Large intestine (tissue), 3 donors: ENCODE data around the gene BARX2. TPM values are rescaled to one million over a fixed set of nuclear protein-coding genes. Genes with fewer than 3 reads are reported as not detected.

Experiments used
- DNase-seq, 2 donors: peaks; one replicate each; pipeline versions ENCODE4 v3.0.0 to v3.0.0-alpha.2; 2013
- H3K27ac ChIP-seq: one replicate; pipeline ENCODE4 v1.5.1; 2013; ENCODE audit warnings: low read length
- H3K27me3 ChIP-seq: 2 replicates; pipeline ENCODE4 v1.6.1; 2013; ENCODE audit warnings: low read length; ENCODE audit not compliant: control insufficient read depth, insufficient read depth
- H3K36me3 ChIP-seq: 2 replicates; pipeline ENCODE4 v1.6.1; 2013; ENCODE audit warnings: low read length; ENCODE audit not compliant: control insufficient read depth, insufficient read depth
- H3K4me1 ChIP-seq: one replicate; pipeline ENCODE4 v1.6.1; 2013; ENCODE audit warnings: low read length; ENCODE audit not compliant: control insufficient read depth, insufficient read depth
- H3K4me3 ChIP-seq: one replicate; pipeline ENCODE4 v1.5.1; 2013; ENCODE audit warnings: low read length
- H3K9me3 ChIP-seq: one replicate; pipeline ENCODE4 v1.6.1; 2013; ENCODE audit warnings: mild to moderate bottlenecking, low read depth, low read length, moderate library complexity; ENCODE audit not compliant: control insufficient read depth
- WGBS: methylation state at CpG from one replicate; pipeline ENCODE4 v1.1.5; 2013; ENCODE audit warnings: low lambda C conversion rate; ENCODE audit not compliant: insufficient coverage; 5-methylcytosine and 5-hydroxymethylcytosine counted together
- polyA plus RNA-seq: library from polyadenylated mRNA; unstranded; fragments of 120-200 nt; gene quantifications from one replicate; pipeline ENCODE4 v1.2.1, GENCODE V29; 2013

The BARX2 gene
- polyA plus RNA-seq, 1 donor, result 3.5 TPM

GRCh38 chr11:129352676-129353075, 23.0 kb upstream of the BARX2 start:
- H3K36me3 ChIP-seq, result no peaks in the 10 kb centered on the region
- H3K4me1 ChIP-seq, result no peaks in the 10 kb centered on the region
- WGBS, result no CpG with 5 or more reads among the region's 3 CpGs
- no peak overlapping the region for H3K27ac ChIP-seq
- peaks cover 6% of the 10 kb centered on the region for H3K27me3 ChIP-seq
- H3K4me3 ChIP-seq, result no peak overlapping the region
- DNase-seq, result no peak
- H3K9me3 ChIP-seq, result no peaks in the 10 kb centered on the region

GRCh38 chr11:129354691-129355090, 21.0 kb upstream of the BARX2 start:
- Histone ChIP-seq H3K27ac (no peak overlapping the region), H3K27me3 (peaks cover 6% of the 10 kb centered on the region), H3K9me3 (no peaks in the 10 kb centered on the region), H3K36me3 (no peaks in the 10 kb centered on the region), H3K4me3 (no peak overlapping the region), H3K4me1 (no peaks in the 10 kb centered on the region)
- DNase-seq, result no peak
- WGBS, result 14% methylated on average over 1 of the region's 4 CpGs

- no peaks in the 10 kb centered on the region for H3K36me3 ChIP-seq
- H3K27ac ChIP-seq, result no peak overlapping the region
- H3K9me3 ChIP-seq, result no peaks in the 10 kb centered on the region
- H3K4me3 ChIP-seq, result no peak overlapping the region
- H3K4me1 ChIP-seq, result peaks cover 3% of the 10 kb centered on the region
- 77% methylated on average over 2 of the region's 2 CpGs for WGBS
- no peak for DNase-seq
- H3K27me3 ChIP-seq, result no peaks in the 10 kb centered on the region
These were observed 15.9 kb upstream of the BARX2 start for GRCh38 chr11:129359748-129360147.

GRCh38 chr11:129364143-129364654, 11.4 kb upstream of the BARX2 start:
- no peak overlapping the region for H3K27ac ChIP-seq
- DNase-seq, result peak; percentile 86 to 89
- peaks cover 5% of the 10 kb centered on the region for H3K4me1 ChIP-seq
- 20% methylated on average over 1 of the region's 19 CpGs for WGBS
- no peak overlapping the region for H3K4me3 ChIP-seq
- peaks cover 4% of the 10 kb centered on the region for H3K27me3 ChIP-seq
- H3K36me3 ChIP-seq, result no peaks in the 10 kb centered on the region
- H3K9me3 ChIP-seq, result no peaks in the 10 kb centered on the region

GRCh38 chr11:129365816-129366215, 9.8 kb upstream of the BARX2 start:
- no peak for DNase-seq
- Histone ChIP-seq H3K4me1 (peaks cover 5% of the 10 kb centered on the region), H3K4me3 (no peak overlapping the region), H3K27me3 (peaks cover 10% of the 10 kb centered on the region), H3K27ac (no peak overlapping the region), H3K9me3 (no peaks in the 10 kb centered on the region), H3K36me3 (no peaks in the 10 kb centered on the region)
- WGBS, result 100% methylated on average over 1 of the region's 1 CpG

GRCh38 chr11:129366737-129367597, 8.7 kb upstream of the BARX2 start:
- Histone ChIP-seq H3K27me3 (peaks cover 20% of the 10 kb centered on the region), H3K27ac (no peak overlapping the region), H3K36me3 (no peaks in the 10 kb centered on the region), H3K9me3 (no peaks in the 10 kb centered on the region), H3K4me1 (peaks cover 5% of the 10 kb centered on the region), H3K4me3 (no peak overlapping the region)
- WGBS, result 93% methylated on average over 3 of the region's 13 CpGs
- DNase-seq, result no peak

GRCh38 chr11:129368889-129369672, 6.6 kb upstream of the BARX2 start:
- H3K27me3 ChIP-seq, result peaks cover 41% of the 10 kb centered on the region
- WGBS, result no CpG with 5 or more reads among the region's 4 CpGs

GRCh38 chr11:129370715-129371114, 4.9 kb upstream of the BARX2 start:
- Histone ChIP-seq H3K36me3 (no peaks in the 10 kb centered on the region), H3K4me1 (peaks cover 21% of the 10 kb centered on the region), H3K9me3 (peaks cover 11% of the 10 kb centered on the region), H3K27me3 (peaks cover 57% of the 10 kb centered on the region), H3K4me3 (no peak overlapping the region), H3K27ac (no peak overlapping the region)
- WGBS, result no CpG with 5 or more reads among the region's 3 CpGs
- DNase-seq, result no peak

More at GRCh38 chr11:129368889-129369672, 6.6 kb upstream of the BARX2 start:
- Histone ChIP-seq H3K27ac (no peak overlapping the region), H3K4me3 (no peak overlapping the region), H3K4me1 (peaks cover 10% of the 10 kb centered on the region), H3K9me3 (peaks cover 8% of the 10 kb centered on the region), H3K36me3 (no peaks in the 10 kb centered on the region)
- peak in 1 of 2 donors; percentile 57 for DNase-seq

GRCh38 chr11:129372609-129373488, 2.8 kb upstream of the BARX2 start:
- Histone ChIP-seq H3K36me3 (no peaks in the 10 kb centered on the region), H3K9me3 (peaks cover 11% of the 10 kb centered on the region), H3K27me3 (peaks cover 64% of the 10 kb centered on the region), H3K27ac (no peak overlapping the region), H3K4me1 (peaks cover 21% of the 10 kb centered on the region), H3K4me3 (peak overlapping the region; percentile 19)
- peak in 1 of 2 donors; percentile 41 for DNase-seq
- WGBS, result 2% methylated on average over 15 of the region's 77 CpGs
